Liver (tissue), 3 donors: Measurements from ENCODE around the gene TSPYL4.

Experiments used
- ATF3 ChIP-seq: IDR thresholded peaks from 2 replicates; pipeline ENCODE4 v1.6.1; 2016; ENCODE audit warnings: antibody characterized with exemption
- CTCF ChIP-seq: fragments of 150-350 bp; IDR thresholded peaks from 2 replicates; pipeline ENCODE4 v1.5.1; 2017; ENCODE audit warnings: improper control_type of control experiment, low read depth, low read length; ENCODE audit not compliant: missing input control
- EGR1 ChIP-seq, 2 donors: IDR thresholded peaks; 2 replicates each; pipeline ENCODE4 v1.6.1; 2016 to 2018; ENCODE audit warnings: antibody characterized with exemption in 2 of 2, low read depth in 2 of 2
- GABPA ChIP-seq, 2 donors: IDR thresholded peaks in 1 of 2; conservative IDR thresholded peaks in 1 of 2; 2 replicates each; pipeline ENCODE4 v1.6.1; 2016; ENCODE audit warnings: antibody characterized with exemption in 2 of 2, mild to moderate bottlenecking in 1 of 2, moderate library complexity in 1 of 2
- MAX ChIP-seq: IDR thresholded peaks from 2 replicates; pipeline ENCODE4 v1.6.1; 2016; ENCODE audit warnings: antibody characterized with exemption
- RAD21 ChIP-seq, 2 donors: IDR thresholded peaks; 2 replicates each; pipeline ENCODE4 v1.6.1; 2016; ENCODE audit warnings: antibody characterized with exemption in 2 of 2, mild to moderate bottlenecking in 2 of 2
- REST ChIP-seq: IDR thresholded peaks from 2 replicates; pipeline ENCODE4 v1.6.1; 2016; ENCODE audit warnings: antibody characterized with exemption, mild to moderate bottlenecking
- SP1 ChIP-seq: IDR thresholded peaks from 2 replicates; pipeline ENCODE4 v1.6.1; 2018; ENCODE audit warnings: antibody characterized with exemption, mild to moderate bottlenecking
- TAF1 ChIP-seq: conservative IDR thresholded peaks from 2 replicates; pipeline ENCODE4 v1.6.1; 2016; ENCODE audit warnings: antibody characterized with exemption, mild to moderate bottlenecking
- ZBTB33 ChIP-seq: IDR thresholded peaks from 2 replicates; pipeline ENCODE4 v1.6.1; 2016; ENCODE audit warnings: antibody characterized with exemption
- donor health status: healthy.
- donor health status: healthy.

- TF ChIP-seq SP1 (no peak), CTCF (no peak), EGR1 (IDR thresholded peaks at IDR 0.05; ENCODE audit: low read depth in 2 of 2) (no peak), RAD21 (IDR thresholded peaks at IDR 0.05) (no peak), TAF1 (no peak), ZBTB33 (no peak), REST (no peak), MAX (no peak), ATF3 (no peak), GABPA (IDR thresholded peaks at IDR 0.05 in 1 of 2, conservative IDR thresholded peaks at IDR 0.05 in 1 of 2) (no peak)
These were observed 36.0 kb upstream of the TSPYL4 start for GRCh38 chr6:116289876-116290275.
